B cell (primary cell): ENCODE data around the gene GALNT7. TPM values are rescaled to one million over a fixed set of nuclear protein-coding genes. Genes with fewer than 3 reads are reported as not detected.
A peak's percentile ranks its signal among the peaks of the same experiment; 100 is the strongest.

Source experiments
- ATAC-seq: fragments of 200-7000 bp; cut with Tn5 transposase; one replicate; pipeline ENCODE4 v1.10.0; 2021; ENCODE audit warnings: low read depth, mild to moderate bottlenecking, moderate number of reproducible peaks, moderate library complexity
- CTCF ChIA-PET: fragments of 350-600 bp; sonication (Branson Sonifier 250); formaldehyde crosslinking; loops from one replicate; lab custom pipeline; 2021; ENCODE audit warnings: antibody characterized with exemption, inconsistent platforms; lab: Charles Lee
- POLR2A ChIA-PET: fragments of 350-600 bp; sonication (Branson Sonifier 250); formaldehyde crosslinking; loops from one replicate; lab custom pipeline; 2021; ENCODE audit warnings: antibody characterized with exemption; lab: Charles Lee
- DNase-seq: peaks from one replicate; pipeline ENCODE4 v3.0.0; 2013
- H2AFZ ChIP-seq: 2 replicates; pipeline ENCODE4 v1.6.1; 2012; ENCODE audit warnings: mild to moderate bottlenecking, low read depth, low read length; ENCODE audit not compliant: insufficient read depth, poor library complexity, severe bottlenecking
- H3K27ac ChIP-seq, 2 donors: 1 replicate in 1 of 2; 2 replicates in 1 of 2; pipeline ENCODE4 v1.5.1; 2012 to 2013; ENCODE audit warnings: low read length in 2 of 2, mild to moderate bottlenecking in 2 of 2, moderate library complexity in 1 of 2
- H3K27me3 ChIP-seq, 4 experiments: fragments of 200-600 bp in 1 of 4; sonication (generic) in 1 of 4; replicated peaks in 1 of 4; 1 replicate in 2 of 4; 2 replicates in 2 of 4; pipeline versions ENCODE4 v1.6.1 to v1.7.0; 2013 to 2016; ENCODE audit warnings: low read length in 3 of 4, mild to moderate bottlenecking in 2 of 4, mixed read lengths in 1 of 4, moderate library complexity in 1 of 4; ENCODE audit not compliant: insufficient read depth in 4 of 4, control insufficient read depth in 3 of 4; ENCODE audit errors: control extremely low read depth in 1 of 4
- H3K36me3 ChIP-seq, 2 experiments: replicated peaks in 1 of 2; 1 replicate in 1 of 2; 2 replicates in 1 of 2; pipeline versions ENCODE4 v1.6.1 to v1.7.1; 2013; ENCODE audit warnings: low read length in 1 of 2; ENCODE audit not compliant: insufficient read depth in 2 of 2, control insufficient read depth in 1 of 2; ENCODE audit errors: control extremely low read depth in 1 of 2, extremely low read depth in 1 of 2
- H3K4me1 ChIP-seq, 2 donors: fragments of 200-600 bp in 1 of 2; sonication (generic) in 1 of 2; 1 replicate in 1 of 2; 2 replicates in 1 of 2; pipeline versions ENCODE4 v1.5.1 to v1.6.1; 2013 to 2017; ENCODE audit warnings: low read length in 2 of 2; ENCODE audit not compliant: control insufficient read depth in 2 of 2, insufficient read depth in 2 of 2
- H3K4me2 ChIP-seq: replicated peaks from 2 replicates; pipeline ENCODE3; 2012; ENCODE audit warnings: mild to moderate bottlenecking, low read depth, low read length; ENCODE audit not compliant: poor library complexity, severe bottlenecking
- H3K4me3 ChIP-seq, 5 experiments: fragments of 200-600 bp in 1 of 5; sonication (generic) in 1 of 5; 1 replicate in 3 of 5; 2 replicates in 2 of 5; pipeline versions ENCODE4 v1.5.1 to v1.7.0; 2011 to 2016; ENCODE audit warnings: low read length in 4 of 5, mild to moderate bottlenecking in 4 of 5, low read depth in 2 of 5, control low read depth in 1 of 5, moderate library complexity in 1 of 5; ENCODE audit not compliant: insufficient read depth in 1 of 5; ENCODE audit errors: control extremely low read depth in 1 of 5, extremely low read depth in 1 of 5
- H3K79me2 ChIP-seq: fragments of 200-600 bp; sonication (generic); one replicate; pipeline ENCODE4 v1.6.0; 2016; ENCODE audit warnings: low read length; ENCODE audit not compliant: control insufficient read depth, insufficient read depth
- H3K9ac ChIP-seq: fragments of 200-600 bp; sonication (generic); 2 replicates; pipeline ENCODE4 v1.6.1; 2017; ENCODE audit warnings: mild to moderate bottlenecking, low read length, moderate library complexity
- H3K9me3 ChIP-seq, 3 donors: one replicate each; pipeline versions ENCODE4 v1.6.1 to v1.7.1; 2013; ENCODE audit warnings: low read length in 2 of 3; ENCODE audit not compliant: control insufficient read depth in 2 of 3, insufficient read depth in 1 of 3; ENCODE audit errors: control extremely low read depth in 1 of 3
- H4K20me1 ChIP-seq: 2 replicates; pipeline ENCODE4 v1.6.0; 2012; ENCODE audit warnings: mild to moderate bottlenecking, low read length; ENCODE audit not compliant: insufficient read depth, control insufficient read depth, poor library complexity, severe bottlenecking
- H3K27ac Mint-ChIP-seq: one replicate; pipeline ENCODE4 v1.8.0; 2021; ENCODE audit warnings: mixed read lengths
- H3K27me3 Mint-ChIP-seq: one replicate; pipeline ENCODE4 v1.8.0; 2021; ENCODE audit warnings: mixed read lengths
- H3K4me1 Mint-ChIP-seq: one replicate; pipeline ENCODE4 v1.8.0; 2021; ENCODE audit warnings: mixed read lengths
- H3K4me3 Mint-ChIP-seq: one replicate; pipeline ENCODE4 v1.8.0; 2021; ENCODE audit warnings: mixed read lengths
- H3K9me3 Mint-ChIP-seq: one replicate; pipeline ENCODE4 v1.8.0; 2022; ENCODE audit warnings: mixed read lengths; ENCODE audit not compliant: insufficient read depth
- EZH2 ChIP-seq: IDR thresholded peaks from 2 replicates; pipeline ENCODE4 v1.6.1; 2012; ENCODE audit warnings: borderline replicate concordance, low read depth, mild to moderate bottlenecking, moderate library complexity, low read length; ENCODE audit not compliant: insufficient read depth, poor library complexity, severe bottlenecking
- WGBS: methylation state at CpG from one replicate; pipeline ENCODE4 v1.1.5; 2013; ENCODE audit warnings: missing lambda C conversion rate; ENCODE audit not compliant: insufficient coverage; 5-methylcytosine and 5-hydroxymethylcytosine counted together
- intact Hi-C: fragments of 100-400 bp; cut with micrococcal nuclease; formaldehyde crosslinking; loops from one replicate; pipeline ENCODE4 v1.10.0; 2022
- polyA plus RNA-seq: library from polyadenylated mRNA; depleted of rRNA; stranded (reverse); fragments of >200 nt; gene quantifications from 2 replicates; pipeline ENCODE4 v1.2.3, GENCODE V29; 2012
- total RNA-seq, 2 donors: library from RNA; stranded (reverse); fragments of 120-200 nt in 1 of 2; gene quantifications; 1 replicate in 1 of 2; 2 replicates in 1 of 2; pipeline versions ENCODE4 v1.2.3 to v1.2.4, GENCODE V29; 2013 to 2022
- TF ChIP-seq, protein P1 (sequence below): fragments of 200-600 bp; IDR thresholded peaks from one replicate; pipeline ENCODE4 v1.8.0; 2022; ENCODE audit warnings: antibody characterized with exemption, mild to moderate bottlenecking

Gene GALNT7
- total and polyA plus RNA-seq, 2 donors (not counting 1 experiment from before 2014, with no cell fraction given) = 5.8 to 23.7 TPM

- Histone ChIP-seq H3K9me3 (peaks cover 0 to 7% (median 0%) of the 10 kb centered on the region in 3 donors), H3K9ac (no peak overlapping the region), H3K4me1 (peaks cover 7 to 10% of the 10 kb centered on the region in 2 donors), H2AFZ (no peak overlapping the region), H4K20me1 (peaks cover 18% of the 10 kb centered on the region), H3K4me2 (peak overlapping the region; percentile 37), H3K4me3 (no peak overlapping the region), H3K27me3 (no peaks in the 10 kb centered on the region), H3K79me2 (peaks cover 89% of the 10 kb centered on the region), H3K27ac (no peak overlapping the region), H3K36me3 (no peaks in the 10 kb centered on the region)
- Mint-ChIP-seq H3K27ac (no peak overlapping the region), H3K4me3 (peak overlapping the region; percentile 15), H3K27me3 (no peaks in the 10 kb centered on the region), H3K9me3 (no peaks in the 10 kb centered on the region), H3K4me1 (peaks cover 30% of the 10 kb centered on the region)
- ATAC-seq (no peak), DNase-seq (no peak)
- ChIA-PET POLR2A (no interaction called here), CTCF (interaction anchor here (1.3 kb wide), 1 partner anchor 173 kb away, joined by 3 read pairs; no protein-coding TSS in a partner anchor)
- no peak for TF ChIP-seq EZH2
- TF ChIP-seq, protein P1, sequence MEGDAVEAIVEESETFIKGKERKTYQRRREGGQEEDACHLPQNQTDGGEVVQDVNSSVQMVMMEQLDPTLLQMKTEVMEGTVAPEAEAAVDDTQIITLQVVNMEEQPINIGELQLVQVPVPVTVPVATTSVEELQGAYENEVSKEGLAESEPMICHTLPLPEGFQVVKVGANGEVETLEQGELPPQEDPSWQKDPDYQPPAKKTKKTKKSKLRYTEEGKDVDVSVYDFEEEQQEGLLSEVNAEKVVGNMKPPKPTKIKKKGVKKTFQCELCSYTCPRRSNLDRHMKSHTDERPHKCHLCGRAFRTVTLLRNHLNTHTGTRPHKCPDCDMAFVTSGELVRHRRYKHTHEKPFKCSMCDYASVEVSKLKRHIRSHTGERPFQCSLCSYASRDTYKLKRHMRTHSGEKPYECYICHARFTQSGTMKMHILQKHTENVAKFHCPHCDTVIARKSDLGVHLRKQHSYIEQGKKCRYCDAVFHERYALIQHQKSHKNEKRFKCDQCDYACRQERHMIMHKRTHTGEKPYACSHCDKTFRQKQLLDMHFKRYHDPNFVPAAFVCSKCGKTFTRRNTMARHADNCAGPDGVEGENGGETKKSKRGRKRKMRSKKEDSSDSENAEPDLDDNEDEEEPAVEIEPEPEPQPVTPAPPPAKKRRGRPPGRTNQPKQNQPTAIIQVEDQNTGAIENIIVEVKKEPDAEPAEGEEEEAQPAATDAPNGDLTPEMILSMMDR = no peak
- intact Hi-C loops = no loop called here
- WGBS = no CpG with 5 or more reads among the region's 5 CpGs
These were observed 17.4 kb downstream of the GALNT7 start for GRCh38 chr4:173185847-173186510.

DNA sequence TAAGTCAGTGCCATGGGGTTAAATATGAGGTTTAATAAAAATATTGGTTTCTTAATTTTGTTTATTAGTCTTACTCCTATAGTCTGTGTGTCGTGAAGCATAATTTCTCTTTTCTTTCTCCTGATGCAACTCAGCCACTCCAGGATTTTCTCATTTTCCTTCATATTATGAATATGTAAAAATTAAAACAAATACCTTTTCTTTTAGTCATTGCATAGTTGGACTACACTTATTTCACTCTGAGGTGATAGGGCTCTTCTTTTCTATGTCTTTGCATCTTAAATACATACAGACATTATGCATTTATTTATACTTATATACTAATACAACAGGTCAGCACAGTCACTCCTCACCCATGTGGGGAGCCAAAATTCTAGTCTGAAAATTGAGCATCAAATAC, 19.1 kb downstream of the GALNT7 start:
- DNase-seq = no peak
- Mint-ChIP-seq H3K27ac (no peak overlapping the region), H3K4me1 (peaks cover 44% of the 10 kb centered on the region), H3K9me3 (no peaks in the 10 kb centered on the region), H3K27me3 (no peaks in the 10 kb centered on the region), H3K4me3 (no peak overlapping the region)
- peaks cover 91% of the 10 kb centered on the region for H3K79me2 ChIP-seq
- no peak for TF ChIP-seq EZH2
- TF ChIP-seq, protein P1 = no peak
- H3K27me3 ChIP-seq = no peaks in the 10 kb centered on the region
- H2AFZ ChIP-seq = no peak overlapping the region
- H3K36me3 ChIP-seq = no peaks in the 10 kb centered on the region
- ChIA-PET CTCF (no interaction called here), POLR2A (no interaction called here)
- intact Hi-C loops = no loop called here
- H3K4me2 ChIP-seq = no peak overlapping the region
- no peak overlapping the region for H3K9ac ChIP-seq
- ATAC-seq = no peak
- H3K9me3 ChIP-seq = peaks cover 0 to 7% (median 0%) of the 10 kb centered on the region in 3 donors
- H3K4me3 ChIP-seq = no peak overlapping the region
- no peak overlapping the region for H3K27ac ChIP-seq
- no CpG with 5 or more reads among the region's 1 CpG for WGBS
- H4K20me1 ChIP-seq = peaks cover 23% of the 10 kb centered on the region
- peaks cover 7 to 10% of the 10 kb centered on the region in 2 donors for H3K4me1 ChIP-seq
